ENCODE results near the gene RALBP1.
"Not testable (repeated sequence)": the region's sequence is repeated elsewhere in the genome, so short reads cannot be mapped to it uniquely, and the experiment has no call there.

RALBP1 gene

GRCh38 chr18:9454061-9454703 lies 21.1 kb upstream of the RALBP1 start:
- no peak for DNase-seq (ENCODE audit: low spot score)

- DNase-seq (ENCODE audit: low spot score) = no peak
Measured at GRCh38 chr18:9455718-9456511, 19.4 kb upstream of the RALBP1 start.

GRCh38 chr18:9466127-9466526 lies 9.2 kb upstream of the RALBP1 start:
- no peak for DNase-seq (ENCODE audit: low spot score)

GRCh38 chr18:9466846-9467245 lies 8.5 kb upstream of the RALBP1 start:
- no peak for DNase-seq (ENCODE audit: low spot score)

- no peak for DNase-seq (ENCODE audit: low spot score)
Measured at GRCh38 chr18:9468998-9469397, 6.3 kb upstream of the RALBP1 start.

GRCh38 chr18:9469685-9470084 lies 5.6 kb upstream of the RALBP1 start:
- no peak for DNase-seq (ENCODE audit: low spot score)

- DNase-seq (ENCODE audit: low spot score) = no peak
Measured at GRCh38 chr18:9474108-9474982, 968 bp upstream of the RALBP1 start.

- DNase-seq (ENCODE audit: low spot score) = peak; percentile 12
Measured at GRCh38 chr18:9475643-9476591, 604 bp downstream of the RALBP1 start.

GRCh38 chr18:9476949-9477348 lies 1.6 kb downstream of the RALBP1 start:
- DNase-seq (ENCODE audit: low spot score) = not testable (repeated sequence)

GRCh38 chr18:9477509-9477908 lies 2.2 kb downstream of the RALBP1 start:
- DNase-seq (ENCODE audit: low spot score) = no peak

GRCh38 chr18:9478545-9478944 lies 3.2 kb downstream of the RALBP1 start:
- no peak for DNase-seq (ENCODE audit: low spot score)

GRCh38 chr18:9482790-9483189 lies 7.5 kb downstream of the RALBP1 start:
- no peak for DNase-seq (ENCODE audit: low spot score)

- no peak for DNase-seq (ENCODE audit: low spot score)
Measured at GRCh38 chr18:9483526-9483925, 8.2 kb downstream of the RALBP1 start.

GRCh38 chr18:9484856-9485255 lies 9.5 kb downstream of the RALBP1 start:
- not testable (repeated sequence) for DNase-seq (ENCODE audit: low spot score)

- no peak for DNase-seq (ENCODE audit: low spot score)
Measured at GRCh38 chr18:9488538-9488937, 13.2 kb downstream of the RALBP1 start.

GRCh38 chr18:9494778-9495331 lies 19.5 kb downstream of the RALBP1 start:
- peak; percentile 1 for DNase-seq (ENCODE audit: low spot score)

GRCh38 chr18:9495465-9495864 lies 20.2 kb downstream of the RALBP1 start:
- no peak for DNase-seq (ENCODE audit: low spot score)

- no peak for DNase-seq (ENCODE audit: low spot score)
Measured at GRCh38 chr18:9495916-9496705, 20.8 kb downstream of the RALBP1 start.

GRCh38 chr18:9506046-9506792 lies 30.9 kb downstream of the RALBP1 start:
- no peak for DNase-seq (ENCODE audit: low spot score)
